Panc1 (cell line): ENCODE data around the gene TMEM50A. TPM values are rescaled to one million over a fixed set of nuclear protein-coding genes. Genes with fewer than 3 reads are reported as not detected.
"Not testable (repeated sequence)": the region's sequence is repeated elsewhere in the genome, so short reads cannot be mapped to it uniquely, and the experiment has no call there.

Experiments
- ATAC-seq: fragments of 200-7000 bp; cut with Tn5 transposase; 2 replicates; pipeline ENCODE4 v1.9.1; 2020; ENCODE audit warnings: mild to moderate bottlenecking, moderate library complexity
- BruUV-seq: library from RNA; stranded (reverse); fragments of 400-500 nt; replicated peaks from 2 replicates; lab custom pipeline; 2021; lab: Mats Ljungman, UMichigan
- CTCF ChIA-PET: fragments of 300-600 bp; sonication (Branson Sonifier 250); formaldehyde crosslinking; loops from one replicate; lab custom pipeline; 2022; ENCODE audit warnings: antibody characterized with exemption; lab: Charles Lee
- POLR2A ChIA-PET: fragments of 300-600 bp; sonication (Branson Sonifier 250); formaldehyde crosslinking; loops from one replicate; lab custom pipeline; 2022; ENCODE audit warnings: antibody characterized with exemption; lab: Charles Lee
- DNase-seq: peaks from one replicate; pipeline ENCODE4 v3.0.0-alpha.2; 2010; ENCODE audit warnings: low read depth, low spot score
- H3K27ac ChIP-seq: 2 replicates; pipeline ENCODE4 v1.5.1; 2011; ENCODE audit warnings: mild to moderate bottlenecking, low read length, inconsistent platforms
- H3K27me3 ChIP-seq: fragments of 200-500 bp; sonication (Bioruptor generic); 2 replicates; pipeline ENCODE4 v1.6.0; 2014; ENCODE audit warnings: low read length, inconsistent platforms; ENCODE audit not compliant: control insufficient read depth, insufficient read depth
- H3K36me3 ChIP-seq: fragments of 200-500 bp; sonication (Bioruptor generic); 2 replicates; pipeline ENCODE4 v1.5.1; 2014; ENCODE audit warnings: inconsistent platforms, mild to moderate bottlenecking, low read length, moderate library complexity; ENCODE audit not compliant: control insufficient read depth, insufficient read depth
- H3K4me1 ChIP-seq: 2 replicates; pipeline ENCODE4 v1.5.1; 2011; ENCODE audit warnings: inconsistent platforms, mild to moderate bottlenecking, low read length, moderate library complexity; ENCODE audit not compliant: control insufficient read depth, insufficient read depth
- H3K4me3 ChIP-seq, 2 experiments: 2 replicates each; pipeline ENCODE4 v1.5.1; 2011 to 2012; ENCODE audit warnings: low read depth in 2 of 2, low read length in 2 of 2, mild to moderate bottlenecking in 2 of 2, inconsistent platforms in 1 of 2, moderate library complexity in 1 of 2
- H3K9me3 ChIP-seq: fragments of 200-500 bp; sonication (Bioruptor generic); 2 replicates; pipeline ENCODE4 v1.5.1; 2014; ENCODE audit warnings: low read depth, mild to moderate bottlenecking, inconsistent platforms, low read length, moderate library complexity; ENCODE audit not compliant: control insufficient read depth, insufficient read depth
- in situ Hi-C: cut with HindIII; loops from 2 replicates; pipeline ENCODE4 v1.10.0; 2016; ENCODE audit warnings: low sequenced_read_pairs, low pct_unique_long_range_greater_than_20kb
- intact Hi-C: fragments of 100-400 bp; cut with micrococcal nuclease; formaldehyde crosslinking; loops from one replicate; pipeline ENCODE4 v1.10.0; 2022; ENCODE audit not compliant: unreplicated experiment
- total RNA-seq: library from RNA; stranded (reverse); gene quantifications from one replicate; pipeline ENCODE4 v1.2.1, GENCODE V29; 2021; ENCODE audit not compliant: unreplicated experiment

The TMEM50A gene
- total RNA-seq, 1 experiment from 2014 or later: 124 TPM

- H3K27ac ChIP-seq, intact Hi-C loops, POLR2A ChIA-PET, H3K27me3 ChIP-seq, H3K4me3 ChIP-seq, H3K36me3 ChIP-seq, CTCF ChIA-PET, in situ Hi-C loops, DNase-seq, BruUV-seq, H3K9me3 ChIP-seq, H3K4me1 ChIP-seq: not testable (repeated sequence)
- ATAC-seq: peak; percentile 47; the same call in 1 of the 2 replicates
These were observed 43.0 kb upstream of the TMEM50A start for GRCh38 chr1:25294889-25295826.

DNA sequence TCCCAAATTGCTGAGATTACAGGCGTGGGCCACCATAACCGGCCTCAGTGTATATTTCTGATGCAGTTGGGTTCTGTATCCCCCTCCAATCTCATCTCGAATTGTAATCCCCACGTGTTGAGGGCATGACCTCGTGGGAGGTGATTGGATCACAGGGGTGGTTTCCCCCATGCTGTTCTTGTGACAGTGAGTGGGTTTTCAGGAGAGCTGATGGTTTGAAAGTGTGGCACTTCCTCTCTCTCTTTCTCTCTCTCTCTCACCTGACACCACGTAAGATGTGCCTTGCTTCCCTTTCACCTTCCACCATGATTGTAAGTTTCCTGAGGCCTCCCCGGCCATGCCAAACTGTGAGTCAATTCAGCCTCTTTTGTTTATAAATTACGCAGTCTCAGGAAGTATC is 41.6 kb upstream of the TMEM50A start:
- in situ Hi-C loops, H3K27ac ChIP-seq, H3K9me3 ChIP-seq, CTCF ChIA-PET, H3K36me3 ChIP-seq, BruUV-seq, H3K27me3 ChIP-seq, intact Hi-C loops, POLR2A ChIA-PET, H3K4me1 ChIP-seq, ATAC-seq, H3K4me3 ChIP-seq, DNase-seq: not testable (repeated sequence)

- CTCF ChIA-PET, H3K27ac ChIP-seq, H3K4me1 ChIP-seq, H3K27me3 ChIP-seq, H3K4me3 ChIP-seq, ATAC-seq, intact Hi-C loops, POLR2A ChIA-PET, BruUV-seq, H3K36me3 ChIP-seq, DNase-seq, H3K9me3 ChIP-seq, in situ Hi-C loops: not testable (repeated sequence)
These were observed 37.4 kb upstream of the TMEM50A start for GRCh38 chr1:25300729-25301128.

DNA sequence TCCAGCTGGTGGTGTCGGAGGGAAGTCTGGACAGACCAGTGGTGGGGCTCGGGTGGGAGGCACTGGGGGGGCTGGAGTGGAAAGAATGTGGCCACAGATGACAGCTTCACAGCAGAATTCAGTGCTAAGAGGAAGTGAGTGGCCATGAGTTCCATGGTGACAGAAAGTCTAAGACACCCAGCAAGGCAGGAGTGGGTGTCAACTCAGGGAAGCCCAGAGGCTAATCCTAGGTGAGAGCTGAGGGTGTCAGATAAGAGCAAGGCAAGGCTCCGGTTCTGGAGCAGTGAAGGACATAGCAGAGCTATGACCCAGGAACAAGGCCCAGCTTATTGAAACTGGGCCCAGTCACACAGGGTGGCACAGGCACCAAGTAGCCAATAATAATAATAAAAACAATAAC is 35.8 kb upstream of the TMEM50A start:
- H3K36me3 ChIP-seq: not testable (repeated sequence)

DNA sequence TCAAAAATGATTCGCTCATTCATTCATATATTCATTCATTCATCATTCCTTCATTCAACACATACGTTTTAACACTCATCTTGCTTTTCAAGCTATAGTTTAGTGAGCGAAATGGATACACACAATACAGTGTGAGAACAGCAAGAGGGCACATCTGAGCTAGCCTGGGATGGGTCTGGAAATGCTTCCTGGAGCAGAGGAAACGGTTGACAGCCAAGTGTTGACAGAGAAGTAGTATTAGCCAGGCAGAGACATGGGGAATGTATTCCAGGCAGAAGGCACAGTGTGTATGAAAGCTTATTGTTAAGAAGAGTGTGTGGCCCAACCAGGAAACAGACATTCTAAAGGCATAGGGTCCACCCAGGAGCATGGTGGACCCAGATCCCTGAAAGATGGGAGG is 33.2 kb upstream of the TMEM50A start:
- H3K36me3 ChIP-seq, H3K27me3 ChIP-seq, ATAC-seq, DNase-seq, H3K4me3 ChIP-seq, H3K4me1 ChIP-seq, BruUV-seq, H3K9me3 ChIP-seq, intact Hi-C loops, CTCF ChIA-PET, H3K27ac ChIP-seq, in situ Hi-C loops: not testable (repeated sequence)
- POLR2A ChIA-PET: interaction anchor here (0.6 kb wide), 1 partner anchor 155 kb away, joined by 4 read pairs; no protein-coding TSS in a partner anchor

More for the DNA sequence above, 35.8 kb upstream of the TMEM50A start:
- DNase-seq, intact Hi-C loops, in situ Hi-C loops, POLR2A ChIA-PET, H3K27ac ChIP-seq, CTCF ChIA-PET, BruUV-seq, H3K27me3 ChIP-seq, ATAC-seq, H3K4me3 ChIP-seq, H3K4me1 ChIP-seq, H3K9me3 ChIP-seq: not testable (repeated sequence)

DNA sequence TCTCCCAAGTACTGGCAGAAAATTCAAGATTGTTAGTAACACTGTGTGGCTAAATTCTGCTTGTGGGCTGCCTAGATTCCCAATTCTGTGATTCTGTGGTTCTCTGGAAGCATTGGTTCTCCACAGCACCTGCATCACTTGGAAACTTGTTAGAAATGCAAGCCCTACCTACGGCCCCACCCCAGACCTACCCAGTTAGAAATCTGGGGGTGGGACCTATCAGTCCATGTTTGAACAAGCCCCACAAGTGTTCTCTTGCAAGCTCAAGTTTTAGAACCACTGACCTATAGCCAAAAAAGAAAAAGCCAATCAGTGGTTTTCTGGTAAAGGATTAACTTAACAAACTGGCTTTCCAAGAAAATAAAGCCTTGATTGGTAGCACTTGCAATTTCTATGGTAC is 30.0 kb upstream of the TMEM50A start:
- BruUV-seq, H3K36me3 ChIP-seq, DNase-seq, intact Hi-C loops, in situ Hi-C loops, H3K27ac ChIP-seq, H3K4me1 ChIP-seq, CTCF ChIA-PET, H3K4me3 ChIP-seq, H3K27me3 ChIP-seq, H3K9me3 ChIP-seq, ATAC-seq, POLR2A ChIA-PET: not testable (repeated sequence)

DNA sequence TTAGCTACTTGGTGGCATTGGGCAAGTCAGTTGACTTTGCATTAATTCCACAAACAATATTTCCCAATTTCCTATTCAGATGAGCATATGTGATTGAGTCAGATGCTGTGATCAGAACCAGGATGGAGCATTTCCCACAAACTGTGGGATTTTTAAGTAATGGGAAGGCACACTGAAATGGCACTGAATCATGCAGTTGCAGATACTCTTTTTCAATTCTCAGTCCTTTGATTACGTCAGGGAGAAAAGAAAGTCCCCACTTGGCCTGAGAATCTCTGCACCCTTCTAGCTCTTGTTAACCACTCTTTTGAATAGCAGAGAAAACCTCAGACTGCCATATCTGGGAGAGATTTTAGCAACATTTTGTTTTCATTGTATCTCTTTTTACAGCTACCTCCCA is 29.0 kb upstream of the TMEM50A start:
- ATAC-seq, DNase-seq, H3K36me3 ChIP-seq, H3K4me3 ChIP-seq, in situ Hi-C loops, H3K27ac ChIP-seq, CTCF ChIA-PET, H3K9me3 ChIP-seq, H3K4me1 ChIP-seq, BruUV-seq, H3K27me3 ChIP-seq, intact Hi-C loops, POLR2A ChIA-PET: not testable (repeated sequence)
